ENCODE data around the gene NEK9. TPM values are rescaled to one million over a fixed set of nuclear protein-coding genes. Genes with fewer than 3 reads are reported as not detected.

The NEK9 gene
- total and polyA plus RNA-seq, 9 of the 15 experiments (the other 6 are each of a cell fraction or from before 2014, with no cell fraction given) = 2.8 to 39.6 (median 19.8) TPM

GRCh38 chr14:75050852-75051555 is 75.8 kb downstream of the NEK9 start, which contains the start of gene MLH3 (continued):
- TF ChIP-seq, protein P1, sequence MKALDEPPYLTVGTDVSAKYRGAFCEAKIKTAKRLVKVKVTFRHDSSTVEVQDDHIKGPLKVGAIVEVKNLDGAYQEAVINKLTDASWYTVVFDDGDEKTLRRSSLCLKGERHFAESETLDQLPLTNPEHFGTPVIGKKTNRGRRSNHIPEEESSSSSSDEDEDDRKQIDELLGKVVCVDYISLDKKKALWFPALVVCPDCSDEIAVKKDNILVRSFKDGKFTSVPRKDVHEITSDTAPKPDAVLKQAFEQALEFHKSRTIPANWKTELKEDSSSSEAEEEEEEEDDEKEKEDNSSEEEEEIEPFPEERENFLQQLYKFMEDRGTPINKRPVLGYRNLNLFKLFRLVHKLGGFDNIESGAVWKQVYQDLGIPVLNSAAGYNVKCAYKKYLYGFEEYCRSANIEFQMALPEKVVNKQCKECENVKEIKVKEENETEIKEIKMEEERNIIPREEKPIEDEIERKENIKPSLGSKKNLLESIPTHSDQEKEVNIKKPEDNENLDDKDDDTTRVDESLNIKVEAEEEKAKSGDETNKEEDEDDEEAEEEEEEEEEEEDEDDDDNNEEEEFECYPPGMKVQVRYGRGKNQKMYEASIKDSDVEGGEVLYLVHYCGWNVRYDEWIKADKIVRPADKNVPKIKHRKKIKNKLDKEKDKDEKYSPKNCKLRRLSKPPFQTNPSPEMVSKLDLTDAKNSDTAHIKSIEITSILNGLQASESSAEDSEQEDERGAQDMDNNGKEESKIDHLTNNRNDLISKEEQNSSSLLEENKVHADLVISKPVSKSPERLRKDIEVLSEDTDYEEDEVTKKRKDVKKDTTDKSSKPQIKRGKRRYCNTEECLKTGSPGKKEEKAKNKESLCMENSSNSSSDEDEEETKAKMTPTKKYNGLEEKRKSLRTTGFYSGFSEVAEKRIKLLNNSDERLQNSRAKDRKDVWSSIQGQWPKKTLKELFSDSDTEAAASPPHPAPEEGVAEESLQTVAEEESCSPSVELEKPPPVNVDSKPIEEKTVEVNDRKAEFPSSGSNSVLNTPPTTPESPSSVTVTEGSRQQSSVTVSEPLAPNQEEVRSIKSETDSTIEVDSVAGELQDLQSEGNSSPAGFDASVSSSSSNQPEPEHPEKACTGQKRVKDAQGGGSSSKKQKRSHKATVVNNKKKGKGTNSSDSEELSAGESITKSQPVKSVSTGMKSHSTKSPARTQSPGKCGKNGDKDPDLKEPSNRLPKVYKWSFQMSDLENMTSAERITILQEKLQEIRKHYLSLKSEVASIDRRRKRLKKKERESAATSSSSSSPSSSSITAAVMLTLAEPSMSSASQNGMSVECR (CRISPR knock-in tag; IDR thresholded peaks at IDR 0.05) = peak; percentile 43; the same call in 1 of the 2 replicates
- TF ChIP-seq NONO (IDR thresholded peaks at IDR 0.05; ENCODE audit: low read depth in 2 of 2, low read length in 1 of 2) (no peak), ZHX1 (conservative IDR thresholded peaks at IDR 0.05; ENCODE audit: low read length) (no peak), ZFX (CRISPR knock-in tag; IDR thresholded peaks at IDR 0.05) (peak; percentile 85), HMGN3 (IDR thresholded peaks at IDR 0.05; ENCODE audit: borderline replicate concordance, extremely low read depth, insufficient read length, low read depth, low read length) (peak; percentile 44), HDAC6 (IDR thresholded peaks at IDR 0.05; ENCODE audit: low read depth, low read length) (no peak), ZNF197 (CRISPR knock-in tag; IDR thresholded peaks at IDR 0.05; ENCODE audit: low read depth) (no peak), ZNF146 (CRISPR knock-in tag; IDR thresholded peaks at IDR 0.05; ENCODE audit: unreplicated experiment) (no peak), L3MBTL2 (IDR thresholded peaks at IDR 0.05) (peak; percentile 98), BRD4 (IDR thresholded peaks at IDR 0.05) (0 out of 2 replicates have a peak, but pooled peaks have one; percentile 63), ELK3 (CRISPR knock-in tag; IDR thresholded peaks at IDR 0.05) (no peak)
- TF ChIP-seq, protein P2, sequence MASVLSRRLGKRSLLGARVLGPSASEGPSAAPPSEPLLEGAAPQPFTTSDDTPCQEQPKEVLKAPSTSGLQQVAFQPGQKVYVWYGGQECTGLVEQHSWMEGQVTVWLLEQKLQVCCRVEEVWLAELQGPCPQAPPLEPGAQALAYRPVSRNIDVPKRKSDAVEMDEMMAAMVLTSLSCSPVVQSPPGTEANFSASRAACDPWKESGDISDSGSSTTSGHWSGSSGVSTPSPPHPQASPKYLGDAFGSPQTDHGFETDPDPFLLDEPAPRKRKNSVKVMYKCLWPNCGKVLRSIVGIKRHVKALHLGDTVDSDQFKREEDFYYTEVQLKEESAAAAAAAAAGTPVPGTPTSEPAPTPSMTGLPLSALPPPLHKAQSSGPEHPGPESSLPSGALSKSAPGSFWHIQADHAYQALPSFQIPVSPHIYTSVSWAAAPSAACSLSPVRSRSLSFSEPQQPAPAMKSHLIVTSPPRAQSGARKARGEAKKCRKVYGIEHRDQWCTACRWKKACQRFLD (CRISPR knock-in tag; IDR thresholded peaks at IDR 0.05) = 0 out of 2 replicates have a peak, but pooled peaks have one; percentile 67
- TF ChIP-seq, protein P3, sequence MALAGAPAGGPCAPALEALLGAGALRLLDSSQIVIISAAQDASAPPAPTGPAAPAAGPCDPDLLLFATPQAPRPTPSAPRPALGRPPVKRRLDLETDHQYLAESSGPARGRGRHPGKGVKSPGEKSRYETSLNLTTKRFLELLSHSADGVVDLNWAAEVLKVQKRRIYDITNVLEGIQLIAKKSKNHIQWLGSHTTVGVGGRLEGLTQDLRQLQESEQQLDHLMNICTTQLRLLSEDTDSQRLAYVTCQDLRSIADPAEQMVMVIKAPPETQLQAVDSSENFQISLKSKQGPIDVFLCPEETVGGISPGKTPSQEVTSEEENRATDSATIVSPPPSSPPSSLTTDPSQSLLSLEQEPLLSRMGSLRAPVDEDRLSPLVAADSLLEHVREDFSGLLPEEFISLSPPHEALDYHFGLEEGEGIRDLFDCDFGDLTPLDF (CRISPR knock-in tag; IDR thresholded peaks at IDR 0.05) = no peak
- TF ChIP-seq, protein P4, sequence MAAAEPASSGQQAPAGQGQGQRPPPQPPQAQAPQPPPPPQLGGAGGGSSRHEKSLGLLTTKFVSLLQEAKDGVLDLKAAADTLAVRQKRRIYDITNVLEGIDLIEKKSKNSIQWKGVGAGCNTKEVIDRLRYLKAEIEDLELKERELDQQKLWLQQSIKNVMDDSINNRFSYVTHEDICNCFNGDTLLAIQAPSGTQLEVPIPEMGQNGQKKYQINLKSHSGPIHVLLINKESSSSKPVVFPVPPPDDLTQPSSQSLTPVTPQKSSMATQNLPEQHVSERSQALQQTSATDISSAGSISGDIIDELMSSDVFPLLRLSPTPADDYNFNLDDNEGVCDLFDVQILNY (CRISPR knock-in tag; IDR thresholded peaks at IDR 0.05) = no peak
